GM21786 (cell line): ENCODE results near the gene AKIRIN1.
"Not testable (repeated sequence)": the region's sequence is repeated elsewhere in the genome, so short reads cannot be mapped to it uniquely, and the experiment has no call there.

ENCODE experiments used
- ATAC-seq: cut with Tn5 transposase; IDR thresholded peaks from one replicate; pipeline ENCODE4 v1.9.1; 2021; ENCODE audit not compliant: unreplicated experiment

AKIRIN1 gene

GRCh38 chr1:38992412-38993111, 1.5 kb downstream of the AKIRIN1 start:
- no peak for ATAC-seq

- no peak for ATAC-seq
Measured at GRCh38 chr1:38994196-38994595, 3.1 kb downstream of the AKIRIN1 start.

GRCh38 chr1:38997034-38997900, 6.2 kb downstream of the AKIRIN1 start:
- no peak for ATAC-seq

GRCh38 chr1:38997901-38998190, 6.8 kb downstream of the AKIRIN1 start:
- ATAC-seq: no peak

GRCh38 chr1:39001516-39002421, 10.7 kb downstream of the AKIRIN1 start:
- no peak for ATAC-seq

- ATAC-seq: no peak
Measured at GRCh38 chr1:39003281-39003680, 12.2 kb downstream of the AKIRIN1 start.

GRCh38 chr1:39003794-39004193, 12.7 kb downstream of the AKIRIN1 start:
- no peak for ATAC-seq

- no peak for ATAC-seq
Measured at GRCh38 chr1:39006287-39006686, 15.2 kb downstream of the AKIRIN1 start.

- no peak for ATAC-seq
Measured at GRCh38 chr1:39006726-39007645, 15.9 kb downstream of the AKIRIN1 start.

GRCh38 chr1:39014956-39015355, 23.9 kb downstream of the AKIRIN1 start:
- not testable (repeated sequence) for ATAC-seq

GRCh38 chr1:39016604-39017171, 25.6 kb downstream of the AKIRIN1 start:
- no peak for ATAC-seq

- no peak for ATAC-seq
Measured at GRCh38 chr1:39017266-39017665, 26.2 kb downstream of the AKIRIN1 start.

- not testable (repeated sequence) for ATAC-seq
Measured at GRCh38 chr1:39020494-39020893, 29.4 kb downstream of the AKIRIN1 start.

- no peak for ATAC-seq
Measured at GRCh38 chr1:39021426-39021825, 30.4 kb downstream of the AKIRIN1 start.

- no peak for ATAC-seq
Measured at GRCh38 chr1:39023140-39023539, 32.1 kb downstream of the AKIRIN1 start.

- ATAC-seq: peak; percentile 74
Measured at GRCh38 chr1:39026051-39026865, 35.2 kb downstream of the AKIRIN1 start, which contains the start of gene NDUFS5. NDUFS5 (plus strand) TSS chr1:39026350; CDS start chr1:39028725, 2,375 bp downstream.

GRCh38 chr1:39026866-39027507, 35.9 kb downstream of the AKIRIN1 start:
- no peak for ATAC-seq

- ATAC-seq: no peak
Measured at GRCh38 chr1:39034114-39034654, 43.1 kb downstream of the AKIRIN1 start.
